K562 (cell line): ENCODE results near the gene NEURL1B. TPM values are rescaled to one million over a fixed set of nuclear protein-coding genes. Genes with fewer than 3 reads are reported as not detected.
A peak's percentile ranks its signal among the peaks of the same experiment; 100 is the strongest.

ENCODE experiments used
- ATAC-seq: fragments of 200-7000 bp; cut with Tn5 transposase; 3 replicates; pipeline ENCODE4 v1.9.1; 2020; ENCODE audit warnings: moderate library complexity
- BruUV-seq: library from RNA; stranded (reverse); fragments of 400-500 nt; replicated peaks from 2 replicates; lab custom pipeline; 2021; lab: Mats Ljungman, UMichigan
- CTCF ChIA-PET: fragments of 300-600 bp; formaldehyde crosslinking; extraction: SDS; loops from one replicate; lab custom pipeline; 2021; ENCODE audit warnings: low intra/inter-chr PET ratio; lab: Yijun Ruan, JAX
- POLR2A ChIA-PET: fragments of 300-600, 350-650 bp; sonication (Branson Sonifier 250); formaldehyde crosslinking; extraction: SDS; loops from one replicate; lab custom pipeline; 2021; ENCODE audit warnings: antibody characterized with exemption, inconsistent platforms; lab: Yijun Ruan, JAX
- DNase-seq, 4 experiments: peaks; one replicate each; pipeline versions ENCODE4 v3.0.0 to v3.0.0-alpha.2; 2011 to 2018; ENCODE audit warnings: low spot score in 3 of 4, mixed read lengths in 3 of 4; ENCODE audit errors: extremely low read depth in 1 of 4
- FAIRE-seq: peaks from 2 replicates; lab custom pipeline; 2011; peaks lifted over from hg19 to GRCh38; lab: Jason Lieb, UNC
- H2AFZ ChIP-seq: 2 replicates; pipeline ENCODE4 v1.6.0; 2011; ENCODE audit warnings: low read depth, low read length, control low read depth, inconsistent platforms
- H3K27ac ChIP-seq: fragments of 200-600 bp; 3 replicates; pipeline ENCODE4 v1.8.0; 2011; ENCODE audit warnings: low read depth, mild to moderate bottlenecking, control low read depth, inconsistent platforms, low read length, moderate library complexity, mixed read lengths; ENCODE audit errors: extremely low read depth
- H3K27me3 ChIP-seq, 2 experiments: fragments of 300-600 bp in 1 of 2; 2 replicates in 1 of 2; 3 replicates in 1 of 2; pipeline versions ENCODE4 v1.6.0 to v1.8.0; 2011; ENCODE audit warnings: inconsistent platforms in 2 of 2, low read length in 2 of 2, mild to moderate bottlenecking in 1 of 2, mixed read lengths in 1 of 2, moderate library complexity in 1 of 2; ENCODE audit not compliant: control insufficient read depth in 2 of 2, insufficient read depth in 2 of 2
- H3K36me3 ChIP-seq: fragments of 300-600 bp; 3 replicates; pipeline ENCODE4 v1.8.0; 2011; ENCODE audit warnings: mild to moderate bottlenecking, low read length, inconsistent platforms; ENCODE audit not compliant: control insufficient read depth, insufficient read depth
- H3K4me1 ChIP-seq, 2 experiments: fragments of 200-600 bp in 1 of 2; replicated peaks in 1 of 2; 2 replicates in 1 of 2; 3 replicates in 1 of 2; pipeline versions ENCODE4 v1.5.1 to v1.8.0; 2011; ENCODE audit warnings: inconsistent platforms in 2 of 2, low read length in 2 of 2, mild to moderate bottlenecking in 1 of 2, mixed read lengths in 1 of 2, moderate library complexity in 1 of 2; ENCODE audit not compliant: control insufficient read depth in 2 of 2, insufficient read depth in 2 of 2
- H3K4me2 ChIP-seq: 2 replicates; pipeline ENCODE4 v1.6.1; 2011; ENCODE audit warnings: low read length, control low read depth, inconsistent platforms, mixed read lengths; ENCODE audit not compliant: insufficient read depth
- H3K4me3 ChIP-seq: fragments of 200-600 bp; sonication (generic), shearing (Covaris generic); 2 replicates; pipeline ENCODE4 v1.5.1; 2016; ENCODE audit warnings: control low read depth, inconsistent platforms
- H3K79me2 ChIP-seq: fragments of 200-600 bp; 3 replicates; pipeline ENCODE4 v1.8.0; 2011; ENCODE audit warnings: low read length, inconsistent platforms; ENCODE audit not compliant: control insufficient read depth, insufficient read depth
- H3K9ac ChIP-seq, 2 experiments: 2 replicates each; pipeline versions ENCODE4 v1.6.0 to v1.6.1; 2011; ENCODE audit warnings: low read depth in 2 of 2, low read length in 2 of 2, control low read depth in 1 of 2, inconsistent platforms in 1 of 2, mild to moderate bottlenecking in 1 of 2, mixed read lengths in 1 of 2; ENCODE audit not compliant: insufficient read depth in 1 of 2
- H3K9me1 ChIP-seq: one replicate; pipeline ENCODE4 v1.6.0; 2011; ENCODE audit warnings: inconsistent platforms, mild to moderate bottlenecking, low read length, moderate library complexity; ENCODE audit not compliant: control insufficient read depth, insufficient read depth
- H3K9me3 ChIP-seq: replicated peaks from 2 replicates; pipeline ENCODE4 v1.5.1; 2011; ENCODE audit warnings: low read depth, low read length, inconsistent platforms; ENCODE audit not compliant: control insufficient read depth, insufficient read depth
- H4K20me1 ChIP-seq: replicated peaks from 2 replicates; pipeline ENCODE4 v1.6.1; 2011; ENCODE audit warnings: low read length, inconsistent platforms, mixed read lengths; ENCODE audit not compliant: control insufficient read depth, insufficient read depth
- ARID4B ChIP-seq: sonication (generic); formaldehyde crosslinking; IDR thresholded peaks from 2 replicates; pipeline ENCODE4 v1.8.0; 2022; ENCODE audit warnings: mild to moderate bottlenecking, missing genetic modification reagents
- ATF3 ChIP-seq, 2 experiments: fragments of 450-650 bp in 1 of 2; sonication (generic) in 1 of 2; formaldehyde crosslinking in 1 of 2; IDR thresholded peaks in 1 of 2; conservative IDR thresholded peaks in 1 of 2; 2 replicates each; pipeline versions ENCODE4 v1.6.1 to v1.8.1; 2016 to 2023; ENCODE audit warnings: mild to moderate bottlenecking in 2 of 2, moderate library complexity in 2 of 2, inconsistent platforms in 1 of 2, missing genetic modification reagents in 1 of 2
- SIX5 ChIP-seq, 2 experiments: IDR thresholded peaks; 2 replicates each; pipeline ENCODE4 v1.6.1; 2011; ENCODE audit warnings: low read length in 2 of 2, borderline replicate concordance in 1 of 2, low read depth in 1 of 2, mild to moderate bottlenecking in 1 of 2, moderate library complexity in 1 of 2; ENCODE audit not compliant: insufficient read depth in 1 of 2
- WGBS: fragments of 100-300 bp; shearing (Covaris generic); methylation state at CpG from one replicate; pipeline ENCODE4 v1.1.6; 2016; ENCODE audit warnings: low coverage, mixed read lengths; ENCODE audit not compliant: insufficient coverage; ENCODE audit errors: missing lambda C conversion rate; 5-methylcytosine and 5-hydroxymethylcytosine counted together
- in situ Hi-C: fragments of 300-500 bp; cut with MboI; formaldehyde crosslinking; loops from 4 replicates; pipeline ENCODE4 v1.15.0; 2018; ENCODE audit warnings: inconsistent platforms, mixed read lengths
- intact Hi-C: fragments of 100-400 bp; cut with micrococcal nuclease; formaldehyde crosslinking; loops from 2 replicates; pipeline ENCODE4 v1.14.2; 2022
- polyA plus RNA-seq, 8 experiments: library from polyadenylated mRNA; depleted of rRNA in 4 of 8; stranded (reverse) in 5 of 8; unstranded in 3 of 8; fragments of >200 nt; fragmentation: Nextera tagmentation in 2 of 8; fragmentation: Illumina TruSeq in 1 of 8; extraction: Ambion mirVana in 2 of 8; extraction: Trizol in 1 of 8; gene quantifications; 2 replicates each; pipeline versions ENCODE4 v1.2.1 to v1.2.3, GENCODE V29; 2011 to 2014; ENCODE audit warnings: inconsistent platforms in 1 of 8, missing spikeins in 1 of 8
- total RNA-seq, 7 experiments: library from RNA; depleted of rRNA in 6 of 7; stranded (reverse); fragments of >200 nt in 6 of 7; fragmentation: Illumina TruSeq in 2 of 7; extraction: Trizol in 2 of 7; gene quantifications; 2 replicates each; pipeline versions ENCODE4 v1.2.1 to v1.2.3, GENCODE V29; 2011 to 2021; ENCODE audit warnings: low replicate concordance in 1 of 7

NEURL1B gene
- total and polyA plus RNA-seq, 9 of the 15 experiments (the other 6 are each of a cell fraction or from before 2014, with no cell fraction given), result 0.04 TPM; not detected in 8

- no peak for TF ChIP-seq ARID4B (CRISPR knock-in tag)
- 0 out of 2 replicates have a peak, but pooled peaks have one; percentile 31 for TF ChIP-seq ATF3 (IDR thresholded peaks at IDR 0.05)
- TF ChIP-seq ATF3 (CRISPR knock-in tag; conservative IDR thresholded peaks at IDR 0.05), result no peak
- no peak for TF ChIP-seq SIX5 (IDR thresholded peaks at IDR 0.05; ENCODE audit: borderline replicate concordance in 1 of 2, insufficient read depth in 1 of 2, low read depth in 1 of 2, low read length in 2 of 2)
- H3K4me1 ChIP-seq, result peaks cover 0 to 4% of the 10 kb centered on the region in 2 experiments; a peak in 1 of 5 replicates
- H3K9me1 ChIP-seq, result peaks cover 3% of the 10 kb centered on the region
- H3K79me2 ChIP-seq, result no peaks in the 10 kb centered on the region
- H3K9ac ChIP-seq, result no peak overlapping the region
- no TSS peak for BruUV-seq
- CTCF ChIA-PET, result no interaction called here
- H2AFZ ChIP-seq, result no peak overlapping the region
- no peak for ATAC-seq
- no peak overlapping the region for H3K4me3 ChIP-seq
- intact Hi-C loops, result no loop called here
- DNase-seq, result no peak
- H3K4me2 ChIP-seq, result no peak overlapping the region
- POLR2A ChIA-PET, result interaction anchor here (0.7 to 1.0 kb wide), 3 partner anchors 9 to 18 kb away, joined by 3 to 4 read pairs (median 4); no protein-coding TSS in a partner anchor
- no peaks in the 10 kb centered on the region for H3K9me3 ChIP-seq
- in situ Hi-C loops, result no loop called here
- no peaks in the 10 kb centered on the region for H4K20me1 ChIP-seq
- H3K36me3 ChIP-seq, result no peaks in the 10 kb centered on the region
- WGBS, result 0% methylated on average over 3 of the region's 3 CpGs
- FAIRE-seq, result no peak
- no peak overlapping the region for H3K27ac ChIP-seq
- H3K27me3 ChIP-seq, result peaks cover 2 to 21% of the 10 kb centered on the region in 2 experiments; a peak in 3 of 5 replicates
These were observed 32.3 kb upstream of the NEURL1B start for GRCh38 chr5:172608773-172609172.
